Measurements from ENCODE around the gene PPDPF.

- TF ChIP-seq POLR2A (IDR thresholded peaks at IDR 0.05) (no peak), CTCF (IDR thresholded peaks at IDR 0.05) (no peak)
These were observed 17.0 kb upstream of the PPDPF start for GRCh38 chr20:63503524-63503923.
